Fibroblast of lung (primary cell): Measurements from ENCODE around the gene PON3. TPM values are rescaled to one million over a fixed set of nuclear protein-coding genes. Genes with fewer than 3 reads are reported as not detected.

ENCODE experiments used
- DNase-seq, 2 donors: peaks; one replicate each; pipeline versions ENCODE4 v3.0.0 to v3.0.0-alpha.2; 2010; ENCODE audit warnings: low read depth in 2 of 2
- H2AFZ ChIP-seq: 2 replicates; pipeline ENCODE4 v1.5.1; 2012; ENCODE audit warnings: low read length, control low read depth, inconsistent platforms
- H3K27ac ChIP-seq: 2 replicates; pipeline ENCODE4 v1.5.1; 2011; ENCODE audit warnings: low read length, control low read depth; ENCODE audit not compliant: insufficient read depth
- H3K27me3 ChIP-seq: 2 replicates; pipeline ENCODE4 v1.5.1; 2011; ENCODE audit warnings: mild to moderate bottlenecking, low read length; ENCODE audit not compliant: control insufficient read depth, insufficient read depth
- H3K36me3 ChIP-seq: 2 replicates; pipeline ENCODE4 v1.5.1; 2011; ENCODE audit warnings: low read length; ENCODE audit not compliant: control insufficient read depth, insufficient read depth
- H3K4me1 ChIP-seq: 2 replicates; pipeline ENCODE4 v1.5.1; 2011; ENCODE audit warnings: low read length; ENCODE audit not compliant: control insufficient read depth, insufficient read depth; ENCODE audit errors: extremely low read depth
- H3K4me2 ChIP-seq: 2 replicates; pipeline ENCODE4 v1.5.1; 2011; ENCODE audit warnings: low read length, control low read depth; ENCODE audit not compliant: insufficient read depth; ENCODE audit errors: extremely low read depth
- H3K4me3 ChIP-seq, 4 experiments: fragments of 200-600 bp in 1 of 4; sonication (generic) in 1 of 4; replicated peaks in 1 of 4; 2 replicates each; pipeline ENCODE4 v1.5.1; 2011 to 2016; ENCODE audit warnings: low read length in 4 of 4, low read depth in 3 of 4, mild to moderate bottlenecking in 3 of 4, control low read depth in 2 of 4, inconsistent platforms in 1 of 4, mixed read lengths in 1 of 4; ENCODE audit not compliant: insufficient read depth in 1 of 4; ENCODE audit errors: control extremely low read depth in 1 of 4
- H3K79me2 ChIP-seq: 2 replicates; pipeline ENCODE4 v1.5.1; 2012; ENCODE audit warnings: mild to moderate bottlenecking, low read length, inconsistent platforms; ENCODE audit not compliant: control insufficient read depth, insufficient read depth
- H3K9ac ChIP-seq: 2 replicates; pipeline ENCODE4 v1.5.1; 2011; ENCODE audit warnings: mild to moderate bottlenecking, low read length, control low read depth; ENCODE audit not compliant: insufficient read depth
- H3K9me3 ChIP-seq: 2 replicates; pipeline ENCODE4 v1.5.1; 2012; ENCODE audit warnings: low read depth, low read length; ENCODE audit not compliant: control insufficient read depth, insufficient read depth
- H4K20me1 ChIP-seq: 2 replicates; pipeline ENCODE4 v1.5.1; 2011; ENCODE audit warnings: low read length; ENCODE audit not compliant: control insufficient read depth, insufficient read depth; ENCODE audit errors: extremely low read depth
- CTCF ChIP-seq, 2 donors: IDR thresholded peaks in 1 of 2; conservative IDR thresholded peaks in 1 of 2; 1 replicate in 1 of 2; 2 replicates in 1 of 2; pipeline ENCODE4 v1.5.1; 2011 to 2012; ENCODE audit warnings: low read length in 2 of 2, control low read depth in 1 of 2, inconsistent platforms in 1 of 2, low read depth in 1 of 2, mild to moderate bottlenecking in 1 of 2
- EZH2 ChIP-seq: IDR thresholded peaks from 2 replicates; pipeline ENCODE4 v1.5.1; 2012; ENCODE audit warnings: low read length, control low read depth, mild to moderate bottlenecking; ENCODE audit errors: missing control alignments
- polyA plus RNA-seq, 2 donors: library from polyadenylated mRNA; depleted of rRNA in 1 of 2; stranded (reverse) in 1 of 2; unstranded in 1 of 2; fragments of >200 nt; gene quantifications; 2 replicates each; pipeline ENCODE4 v1.2.1, GENCODE V29; 2011 to 2012; ENCODE audit warnings: missing spikeins in 1 of 2
- total RNA-seq: library from RNA; depleted of rRNA; stranded (reverse); fragments of >200 nt; gene quantifications from 2 replicates; pipeline ENCODE4 v1.2.1, GENCODE V29; 2014

PON3 gene
- total and polyA plus RNA-seq, 2 donors (not counting 1 experiment from before 2014, with no cell fraction given) = under 0.01 to 0.50 TPM

GRCh38 chr7:95424716-95425115, 28.5 kb upstream of the PON3 start:
- peak; percentile 31 to 49 for DNase-seq
- H3K27ac ChIP-seq = no peak overlapping the region
- TF ChIP-seq CTCF (conservative IDR thresholded peaks at IDR 0.05 in 1 of 2, IDR thresholded peaks at IDR 0.05 in 1 of 2; ENCODE audit: low read depth in 1 of 2, low read length in 2 of 2) = no peak
- TF ChIP-seq EZH2 = no peak
- no peak overlapping the region for H2AFZ ChIP-seq
- no peaks in the 10 kb centered on the region for H4K20me1 ChIP-seq
- no peak overlapping the region for H3K4me3 ChIP-seq
- H3K4me2 ChIP-seq = no peak overlapping the region
- H3K4me1 ChIP-seq = peaks cover 4% of the 10 kb centered on the region
- H3K9ac ChIP-seq = no peak overlapping the region
- H3K27me3 ChIP-seq = no peaks in the 10 kb centered on the region
- H3K36me3 ChIP-seq = no peaks in the 10 kb centered on the region
- H3K9me3 ChIP-seq = no peaks in the 10 kb centered on the region
- peaks cover 4% of the 10 kb centered on the region for H3K79me2 ChIP-seq

- no peaks in the 10 kb centered on the region for H3K9me3 ChIP-seq
- no peaks in the 10 kb centered on the region for H3K27me3 ChIP-seq
- no peaks in the 10 kb centered on the region for H4K20me1 ChIP-seq
- H3K9ac ChIP-seq = no peak overlapping the region
- H3K4me1 ChIP-seq = peaks cover 4% of the 10 kb centered on the region
- H3K36me3 ChIP-seq = no peaks in the 10 kb centered on the region
- H3K4me2 ChIP-seq = no peak overlapping the region
- H3K4me3 ChIP-seq = no peak overlapping the region
- DNase-seq = peak; percentile 15 to 30
- H2AFZ ChIP-seq = no peak overlapping the region
- H3K27ac ChIP-seq = no peak overlapping the region
- peaks cover 2% of the 10 kb centered on the region for H3K79me2 ChIP-seq
- no peak for TF ChIP-seq EZH2
- TF ChIP-seq CTCF (conservative IDR thresholded peaks at IDR 0.05 in 1 of 2, IDR thresholded peaks at IDR 0.05 in 1 of 2; ENCODE audit: low read depth in 1 of 2, low read length in 2 of 2) = no peak
Measured at GRCh38 chr7:95421847-95422444, 25.8 kb upstream of the PON3 start.

DNA sequence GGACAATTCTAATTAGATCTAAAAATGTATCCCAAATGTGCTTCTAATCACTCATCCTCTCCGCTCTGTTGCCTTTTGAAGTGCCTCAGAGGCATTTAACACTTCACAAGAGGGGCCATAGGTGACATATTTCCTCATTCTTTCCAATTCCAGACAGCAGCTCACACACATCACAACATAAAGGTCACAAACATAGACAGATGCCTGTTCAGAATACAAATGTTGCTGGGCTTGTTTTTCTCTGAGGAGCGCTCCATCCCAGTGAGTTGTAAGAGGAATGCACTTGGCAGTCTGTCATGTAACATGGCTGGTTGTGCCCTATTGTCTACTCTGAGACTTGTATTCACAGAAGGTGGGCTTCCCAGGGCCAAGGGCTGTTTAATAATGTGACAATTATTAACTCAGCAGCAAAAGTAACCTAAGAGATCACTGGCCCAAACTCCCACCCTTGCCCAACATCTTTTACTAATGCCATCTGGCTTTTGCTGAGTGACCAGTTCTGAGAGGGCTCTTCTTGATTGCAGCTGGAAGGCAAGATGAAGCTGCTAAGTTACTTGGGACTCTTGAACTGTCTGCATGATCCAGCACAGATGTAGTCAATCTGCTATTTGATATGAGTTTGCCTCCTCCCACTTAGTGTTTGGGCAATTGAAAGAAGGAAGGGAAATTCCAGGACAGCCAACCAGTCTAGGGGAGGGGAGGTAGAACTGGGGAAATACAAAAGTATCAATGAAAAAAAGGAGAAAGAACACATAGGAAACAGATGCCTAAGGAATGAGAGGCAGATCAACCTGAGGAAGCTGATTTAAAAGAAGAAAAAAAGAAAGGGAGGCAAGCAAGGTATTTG, 25.0 kb upstream of the PON3 start:
- Histone ChIP-seq H4K20me1 (no peaks in the 10 kb centered on the region), H3K79me2 (peaks cover 2% of the 10 kb centered on the region), H3K36me3 (no peaks in the 10 kb centered on the region), H3K4me2 (no peak overlapping the region), H3K27ac (no peak overlapping the region), H3K4me1 (peaks cover 4% of the 10 kb centered on the region), H3K9ac (no peak overlapping the region), H3K27me3 (no peaks in the 10 kb centered on the region), H3K4me3 (no peak overlapping the region), H2AFZ (no peak overlapping the region), H3K9me3 (no peaks in the 10 kb centered on the region)
- TF ChIP-seq CTCF (conservative IDR thresholded peaks at IDR 0.05 in 1 of 2, IDR thresholded peaks at IDR 0.05 in 1 of 2; ENCODE audit: low read depth in 1 of 2, low read length in 2 of 2) (no peak), EZH2 (no peak)
- DNase-seq = peak; percentile 52 to 59
